ENCODE results near the gene AREG. TPM values are rescaled to one million over a fixed set of nuclear protein-coding genes. Genes with fewer than 3 reads are reported as not detected.

The AREG gene
- total and polyA plus RNA-seq, 2 experiments from 2014 or later, result 128 to 129 TPM

- Histone ChIP-seq H4K20me1 (ENCODE audit: insufficient read depth, poor library complexity, severe bottlenecking) (no peaks in the 10 kb centered on the region), H3K9me2 (replicated peaks; ENCODE audit: insufficient read depth) (no peaks in the 10 kb centered on the region), H3K36me3 (replicated peaks; ENCODE audit: insufficient read depth, low read depth) (no peaks in the 10 kb centered on the region), H3K4me3 (no peak overlapping the region), H3K9me3 (ENCODE audit: low read depth) (no peaks in the 10 kb centered on the region), H2AFZ (no peak overlapping the region), H3K79me2 (no peaks in the 10 kb centered on the region), H3K27me3 (no peaks in the 10 kb centered on the region), H3K4me2 (no peak overlapping the region), H3K27ac (no peak overlapping the region), H3K4me1 (ENCODE audit: insufficient read depth) (no peaks in the 10 kb centered on the region)
- DNase-seq (ENCODE audit: low spot score), result no peak
- TF ChIP-seq EZH2 (IDR thresholded peaks at IDR 0.05; ENCODE audit: borderline replicate concordance), result no peak
- no peak for TF ChIP-seq CTCF (IDR thresholded peaks at IDR 0.05; ENCODE audit: poor library complexity)
- no peak for TF ChIP-seq EZH2phosphoT487 (IDR thresholded peaks at IDR 0.05; ENCODE audit: low read depth, severe bottlenecking, unreplicated experiment)
- 78% methylated on average over 2 of the region's 2 CpGs for WGBS (ENCODE audit: low lambda C conversion rate, missing lambda C conversion rate)
Measured at GRCh38 chr4:74410272-74410671, 34.7 kb upstream of the AREG start.

DNA sequence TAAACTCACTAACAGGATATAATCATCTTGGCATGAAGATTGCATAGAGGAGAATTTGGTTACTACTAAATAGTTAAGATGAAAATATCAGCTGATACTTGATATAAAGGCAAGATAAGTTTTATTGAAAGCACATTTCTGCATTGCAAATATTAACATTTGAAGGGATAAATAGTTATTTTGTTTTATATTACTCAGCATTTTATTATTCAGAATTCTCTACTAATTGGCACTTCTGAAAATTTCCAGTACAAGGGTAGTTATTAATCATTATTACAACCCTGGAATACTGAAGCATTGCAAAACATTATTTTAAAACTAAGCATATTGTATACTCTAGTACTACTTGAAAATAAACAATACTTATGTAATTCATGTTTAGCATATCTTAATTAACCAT, 32.7 kb upstream of the AREG start:
- H3K9me2 ChIP-seq (replicated peaks; ENCODE audit: insufficient read depth), result no peaks in the 10 kb centered on the region
- no peaks in the 10 kb centered on the region for H3K27me3 ChIP-seq

GRCh38 chr4:74413265-74413664, 31.7 kb upstream of the AREG start:
- TF ChIP-seq EZH2phosphoT487 (IDR thresholded peaks at IDR 0.05; ENCODE audit: low read depth, severe bottlenecking, unreplicated experiment) (no peak), EZH2 (IDR thresholded peaks at IDR 0.05; ENCODE audit: borderline replicate concordance) (no peak), CTCF (IDR thresholded peaks at IDR 0.05; ENCODE audit: poor library complexity) (no peak)
- no peak overlapping the region for H2AFZ ChIP-seq
- no peak overlapping the region for H3K27ac ChIP-seq
- no peak overlapping the region for H3K4me2 ChIP-seq
- no peak overlapping the region for H3K4me3 ChIP-seq
- H4K20me1 ChIP-seq (ENCODE audit: insufficient read depth, poor library complexity, severe bottlenecking), result no peaks in the 10 kb centered on the region
- no peaks in the 10 kb centered on the region for H3K9me3 ChIP-seq (ENCODE audit: low read depth)
- H3K79me2 ChIP-seq, result no peaks in the 10 kb centered on the region
- DNase-seq (ENCODE audit: low spot score), result no peak
- no peaks in the 10 kb centered on the region for H3K4me1 ChIP-seq (ENCODE audit: insufficient read depth)
- no peaks in the 10 kb centered on the region for H3K36me3 ChIP-seq (replicated peaks; ENCODE audit: insufficient read depth, low read depth)
- H3K9me2 ChIP-seq (replicated peaks; ENCODE audit: insufficient read depth), result no peaks in the 10 kb centered on the region
- no peaks in the 10 kb centered on the region for H3K27me3 ChIP-seq

More for the DNA sequence above, 32.7 kb upstream of the AREG start:
- Histone ChIP-seq H4K20me1 (ENCODE audit: insufficient read depth, poor library complexity, severe bottlenecking) (no peaks in the 10 kb centered on the region), H3K4me2 (no peak overlapping the region), H3K79me2 (no peaks in the 10 kb centered on the region), H3K4me3 (no peak overlapping the region), H3K27ac (no peak overlapping the region), H3K9me3 (ENCODE audit: low read depth) (no peaks in the 10 kb centered on the region), H2AFZ (no peak overlapping the region), H3K4me1 (ENCODE audit: insufficient read depth) (no peaks in the 10 kb centered on the region), H3K36me3 (replicated peaks; ENCODE audit: insufficient read depth, low read depth) (no peaks in the 10 kb centered on the region)
- TF ChIP-seq CTCF (IDR thresholded peaks at IDR 0.05; ENCODE audit: poor library complexity) (no peak), EZH2 (IDR thresholded peaks at IDR 0.05; ENCODE audit: borderline replicate concordance) (no peak), EZH2phosphoT487 (IDR thresholded peaks at IDR 0.05; ENCODE audit: low read depth, severe bottlenecking, unreplicated experiment) (no peak)
- no peak for DNase-seq (ENCODE audit: low spot score)
